Measurements from ENCODE around the gene LIMA1.

LIMA1 gene

DNA sequence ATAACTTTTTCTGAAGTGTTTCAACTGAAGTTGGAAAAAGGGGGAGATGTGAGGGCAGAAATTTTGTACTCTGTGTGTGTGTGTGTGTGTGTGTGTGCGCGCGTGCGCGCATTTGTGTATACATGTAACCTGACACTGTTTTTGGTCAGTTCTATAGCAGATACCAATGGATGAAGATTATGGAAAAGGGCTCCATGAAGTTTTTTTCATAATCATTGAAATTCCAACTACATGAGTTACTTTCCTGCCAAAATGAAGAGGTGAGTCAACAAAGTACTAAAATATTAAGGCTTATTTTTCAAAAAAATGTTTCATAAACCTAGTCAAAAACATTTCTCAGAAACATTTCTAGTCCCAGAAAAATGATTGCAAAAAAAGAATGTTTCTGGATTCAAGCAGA is 90.4 kb downstream of the LIMA1 start:
- Histone ChIP-seq H3K36me3 (ENCODE audit: insufficient read depth, low read length) (peaks cover 13% of the 10 kb centered on the region), H3K4me3 (ENCODE audit: low read length) (no peak overlapping the region), H3K9me3 (ENCODE audit: low read length) (no peaks in the 10 kb centered on the region), H3K4me1 (ENCODE audit: insufficient read depth, low read length) (no peaks in the 10 kb centered on the region), H3K27me3 (ENCODE audit: insufficient read depth, low read length) (no peaks in the 10 kb centered on the region), H2AFZ (ENCODE audit: low read depth, low read length) (no peak overlapping the region)

DNA sequence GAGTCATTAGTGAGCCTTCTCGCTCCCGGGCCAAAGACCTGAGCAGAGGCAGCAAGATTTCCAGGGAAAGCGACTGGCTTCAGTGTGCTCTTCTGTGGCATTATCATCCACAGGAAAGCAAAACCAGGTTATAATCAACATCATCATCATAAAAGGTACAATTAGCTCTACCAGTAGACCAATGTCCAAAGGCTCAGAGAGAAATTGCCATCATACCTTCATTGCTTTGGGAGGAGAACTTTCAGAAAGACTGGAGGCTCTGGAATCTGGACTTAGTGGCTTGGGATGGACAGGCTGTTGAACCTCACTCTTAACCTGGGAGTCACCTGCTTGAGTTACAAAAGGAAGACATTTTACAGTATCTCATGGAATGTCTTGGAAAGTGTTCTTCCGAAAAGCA is 91.1 kb downstream of the LIMA1 start:
- no peak overlapping the region for H2AFZ ChIP-seq (ENCODE audit: low read depth, low read length)
- H3K9me3 ChIP-seq (ENCODE audit: low read length), result no peaks in the 10 kb centered on the region
- H3K27me3 ChIP-seq (ENCODE audit: insufficient read depth, low read length), result no peaks in the 10 kb centered on the region
- H3K4me3 ChIP-seq (ENCODE audit: low read length), result no peak overlapping the region
- no peaks in the 10 kb centered on the region for H3K4me1 ChIP-seq (ENCODE audit: insufficient read depth, low read length)
- peaks cover 10% of the 10 kb centered on the region for H3K36me3 ChIP-seq (ENCODE audit: insufficient read depth, low read length)

DNA sequence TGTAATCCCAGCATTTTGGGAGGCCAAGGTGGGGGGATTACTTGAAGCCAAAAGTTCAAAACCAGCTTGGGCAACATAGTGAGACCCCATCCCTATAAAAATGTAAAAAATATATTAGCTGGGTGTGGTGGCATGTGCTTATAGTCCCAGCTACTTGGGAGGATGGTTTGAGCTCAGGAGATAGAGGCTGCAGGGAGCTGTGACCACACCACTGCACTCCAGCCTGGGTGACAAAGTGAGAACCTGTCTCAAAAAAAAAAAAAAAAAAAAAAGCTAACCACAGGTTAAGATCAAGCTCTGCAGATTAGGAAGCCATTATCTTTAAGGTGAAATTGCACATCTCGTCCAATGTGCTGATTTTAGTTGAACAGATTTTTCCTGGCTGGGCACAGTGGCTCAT is 92.5 kb downstream of the LIMA1 start:
- Histone ChIP-seq H3K36me3 (ENCODE audit: insufficient read depth, low read length) (peaks cover 9% of the 10 kb centered on the region), H3K9me3 (ENCODE audit: low read length) (no peaks in the 10 kb centered on the region), H3K27me3 (ENCODE audit: insufficient read depth, low read length) (no peaks in the 10 kb centered on the region), H2AFZ (ENCODE audit: low read depth, low read length) (no peak overlapping the region), H3K4me3 (ENCODE audit: low read length) (no peak overlapping the region), H3K4me1 (ENCODE audit: insufficient read depth, low read length) (no peaks in the 10 kb centered on the region)

DNA sequence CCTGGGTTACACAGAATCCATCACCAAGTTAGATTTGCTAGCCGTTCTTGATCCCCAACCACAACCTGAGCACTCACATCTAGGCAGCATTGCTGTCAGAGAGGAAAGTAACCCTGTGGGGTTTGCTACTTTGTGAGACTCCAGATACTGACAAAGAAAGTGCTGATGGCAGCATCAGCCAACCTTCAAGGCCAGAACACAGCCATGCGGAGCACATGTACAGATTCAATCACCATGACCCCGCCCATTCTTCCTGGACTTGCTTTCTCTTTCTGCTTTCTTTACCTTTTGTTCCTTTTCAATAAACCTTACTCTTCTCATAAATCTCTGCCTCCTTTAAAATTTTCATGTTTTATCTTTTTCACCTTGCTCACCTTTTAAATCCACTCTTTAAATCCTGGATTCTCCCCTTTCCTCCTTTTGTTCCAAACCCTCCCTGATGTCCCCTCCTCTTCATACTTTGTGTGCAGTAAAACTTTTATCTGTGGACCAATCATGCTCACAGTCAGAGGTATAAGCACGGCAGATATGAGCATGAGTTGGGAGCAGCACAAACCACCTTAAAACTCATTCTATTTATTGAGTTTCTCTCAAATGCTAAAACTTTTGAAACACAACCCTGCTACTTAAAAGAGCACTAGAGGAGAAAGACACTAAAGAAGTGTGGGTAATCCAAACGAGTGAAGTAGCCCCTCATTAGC is 94.3 kb downstream of the LIMA1 start:
- Histone ChIP-seq H3K4me1 (ENCODE audit: insufficient read depth, low read length) (no peaks in the 10 kb centered on the region), H2AFZ (ENCODE audit: low read depth, low read length) (no peak overlapping the region), H3K36me3 (ENCODE audit: insufficient read depth, low read length) (peaks cover 7% of the 10 kb centered on the region), H3K27me3 (ENCODE audit: insufficient read depth, low read length) (no peaks in the 10 kb centered on the region), H3K4me3 (ENCODE audit: low read length) (no peak overlapping the region), H3K9me3 (ENCODE audit: low read length) (no peaks in the 10 kb centered on the region)

DNA sequence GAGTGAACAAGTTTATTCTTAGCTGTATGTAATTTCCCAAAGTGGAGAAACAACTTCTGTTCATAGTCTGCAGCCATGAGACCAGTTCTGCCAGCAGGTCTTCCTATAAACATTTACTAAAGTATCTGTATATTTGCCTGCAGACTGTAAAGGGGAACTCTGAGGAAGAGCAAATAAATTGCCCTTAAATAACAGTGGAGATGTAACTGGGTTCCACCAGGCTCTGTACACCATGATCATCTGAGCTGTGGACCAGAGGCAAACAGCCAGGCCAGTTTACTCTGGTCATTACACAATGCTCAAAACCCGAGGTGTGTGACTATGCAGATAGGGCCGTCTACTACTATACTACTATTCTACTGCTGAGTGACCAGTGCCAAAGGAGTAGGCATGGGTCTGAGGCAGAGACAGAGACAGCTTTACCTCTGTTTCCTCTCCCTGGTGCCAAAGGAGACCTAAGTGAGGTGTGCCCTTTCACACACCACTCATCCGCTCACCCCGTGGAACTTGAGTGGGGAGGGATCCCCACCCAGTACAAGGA is 95.0 kb downstream of the LIMA1 start:
- Histone ChIP-seq H2AFZ (ENCODE audit: low read depth, low read length) (no peak overlapping the region), H3K27me3 (ENCODE audit: insufficient read depth, low read length) (no peaks in the 10 kb centered on the region), H3K4me1 (ENCODE audit: insufficient read depth, low read length) (no peaks in the 10 kb centered on the region), H3K36me3 (ENCODE audit: insufficient read depth, low read length) (peaks cover 7% of the 10 kb centered on the region), H3K9me3 (ENCODE audit: low read length) (no peaks in the 10 kb centered on the region), H3K4me3 (ENCODE audit: low read length) (no peak overlapping the region)

DNA sequence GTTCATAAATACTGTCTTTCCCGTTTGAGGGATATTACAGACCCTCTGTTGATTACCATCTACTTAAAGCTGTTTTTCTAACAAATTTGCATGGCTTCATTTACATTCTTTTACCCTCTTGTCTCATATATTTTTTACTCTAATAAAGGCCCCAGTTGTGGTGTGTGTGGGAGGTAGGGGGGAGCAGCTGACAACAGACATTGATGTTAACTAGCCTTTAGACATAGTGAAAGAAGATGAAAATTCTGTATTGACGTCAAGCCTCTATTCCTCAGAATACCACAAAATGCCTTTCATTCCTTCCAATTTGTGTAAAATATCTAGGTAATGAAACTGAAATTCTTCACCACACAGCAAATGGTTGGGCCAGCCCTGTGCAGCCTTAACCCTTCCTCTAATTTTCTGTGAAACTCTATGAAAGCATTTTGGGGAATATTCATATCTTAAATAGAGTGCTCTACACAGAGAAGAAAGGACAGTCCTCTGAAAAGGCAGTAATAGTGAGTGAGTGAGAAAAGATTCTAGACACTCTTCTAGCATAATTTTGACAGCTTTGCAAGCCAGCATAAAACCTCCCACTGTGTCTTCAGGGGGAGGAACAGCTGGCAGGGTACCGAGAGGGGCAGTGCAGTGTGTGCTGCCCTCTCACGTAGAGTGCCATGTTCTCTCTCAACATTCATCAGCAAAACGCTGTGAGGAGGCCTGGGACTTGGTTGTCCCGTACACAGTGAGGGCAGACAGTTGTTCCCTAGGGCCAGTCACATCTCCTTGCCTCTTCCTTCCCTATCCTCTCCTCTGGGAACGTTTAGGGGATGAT is 96.0 kb downstream of the LIMA1 start:
- Histone ChIP-seq H3K27me3 (ENCODE audit: insufficient read depth, low read length) (no peaks in the 10 kb centered on the region), H3K9me3 (ENCODE audit: low read length) (no peaks in the 10 kb centered on the region), H3K36me3 (ENCODE audit: insufficient read depth, low read length) (peaks cover 3% of the 10 kb centered on the region), H3K4me1 (ENCODE audit: insufficient read depth, low read length) (no peaks in the 10 kb centered on the region), H2AFZ (ENCODE audit: low read depth, low read length) (no peak overlapping the region), H3K4me3 (ENCODE audit: low read length) (no peak overlapping the region)

DNA sequence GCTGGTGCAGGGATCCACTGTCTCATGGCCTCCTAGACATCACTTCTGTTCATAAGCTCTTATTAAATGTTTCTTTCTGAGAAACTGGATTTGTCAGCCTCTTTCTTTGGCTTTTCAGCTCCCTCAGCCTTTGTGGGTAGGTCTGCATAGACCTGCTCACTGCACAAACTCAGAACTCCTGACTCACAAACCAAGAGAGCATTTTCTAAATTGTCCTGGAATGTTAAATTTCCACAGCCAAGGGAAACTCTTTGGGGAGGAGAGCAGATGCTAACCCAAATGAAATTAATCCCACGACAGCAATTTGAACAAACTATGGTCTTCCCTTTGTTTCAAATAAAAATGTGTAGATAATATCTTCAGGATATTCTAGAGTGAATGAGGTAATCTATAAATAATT is 96.6 kb downstream of the LIMA1 start:
- peaks cover 3% of the 10 kb centered on the region for H3K36me3 ChIP-seq (ENCODE audit: insufficient read depth, low read length)
- H3K27me3 ChIP-seq (ENCODE audit: insufficient read depth, low read length), result no peaks in the 10 kb centered on the region
- H3K4me1 ChIP-seq (ENCODE audit: insufficient read depth, low read length), result no peaks in the 10 kb centered on the region
- H3K9me3 ChIP-seq (ENCODE audit: low read length), result no peaks in the 10 kb centered on the region
- H2AFZ ChIP-seq (ENCODE audit: low read depth, low read length), result no peak overlapping the region
- no peak overlapping the region for H3K4me3 ChIP-seq (ENCODE audit: low read length)

DNA sequence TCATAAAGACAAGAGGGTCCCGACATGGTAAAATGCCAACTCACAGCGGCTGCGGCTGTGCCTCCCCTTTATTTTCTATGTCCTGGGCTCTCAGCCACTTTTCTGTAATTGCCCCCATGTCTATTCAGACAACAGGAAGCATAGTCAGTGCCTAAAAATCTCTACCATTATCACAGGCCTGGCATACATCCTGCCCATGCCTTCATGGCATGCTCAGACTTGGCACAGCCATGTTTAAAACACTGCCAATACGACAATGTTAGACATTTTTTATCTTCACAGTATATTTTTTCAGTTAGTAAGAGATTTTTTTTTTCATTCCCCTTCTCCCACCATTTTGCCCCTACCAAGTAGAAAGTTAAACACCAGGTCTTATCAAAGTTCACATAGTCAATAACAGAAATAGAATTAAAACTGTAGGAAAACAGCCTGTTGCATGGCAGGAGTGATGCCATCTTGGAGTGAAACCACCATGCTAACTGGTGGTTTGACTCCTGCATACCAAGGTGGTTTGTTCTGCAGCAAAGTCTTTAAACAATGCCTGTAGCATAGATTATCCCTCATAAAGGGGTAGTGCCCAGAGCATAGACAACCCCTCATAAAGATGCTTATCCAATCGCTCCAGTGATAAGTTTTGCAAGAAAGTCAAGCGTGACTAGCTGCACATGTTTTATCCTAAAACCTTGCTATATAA is 97.2 kb downstream of the LIMA1 start:
- no peak overlapping the region for H3K4me3 ChIP-seq (ENCODE audit: low read length)
- H3K9me3 ChIP-seq (ENCODE audit: low read length), result no peaks in the 10 kb centered on the region
- no peak overlapping the region for H2AFZ ChIP-seq (ENCODE audit: low read depth, low read length)
- no peaks in the 10 kb centered on the region for H3K27me3 ChIP-seq (ENCODE audit: insufficient read depth, low read length)
- peaks cover 8% of the 10 kb centered on the region for H3K36me3 ChIP-seq (ENCODE audit: insufficient read depth, low read length)
- H3K4me1 ChIP-seq (ENCODE audit: insufficient read depth, low read length), result no peaks in the 10 kb centered on the region

DNA sequence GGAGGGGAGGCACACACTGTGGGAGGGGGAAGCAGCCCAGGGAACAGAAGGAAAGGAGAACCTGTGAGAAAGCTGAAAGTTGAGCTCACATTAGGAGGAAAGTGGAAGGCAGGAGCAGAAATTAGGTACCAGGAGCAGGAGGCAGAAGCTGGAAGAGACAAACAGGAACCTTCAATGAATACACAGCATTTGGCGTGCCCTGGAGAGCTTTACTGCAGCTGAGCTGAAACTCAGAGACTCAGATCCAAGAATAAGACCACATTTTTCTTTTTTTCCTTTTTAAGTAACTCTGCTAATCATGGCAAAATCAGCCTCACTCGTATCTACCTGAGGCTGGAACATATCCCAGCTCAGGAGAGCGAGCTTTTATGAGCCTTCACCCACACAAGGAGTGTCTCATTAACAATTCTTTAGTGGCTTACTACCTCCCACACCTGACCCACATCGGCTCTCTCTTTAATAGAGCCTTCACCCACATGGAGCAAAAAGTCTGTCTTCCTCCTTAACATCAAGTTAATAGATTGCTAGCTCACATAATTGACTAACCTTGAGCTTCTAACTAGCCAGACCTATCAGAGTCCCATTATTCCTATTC is 97.9 kb downstream of the LIMA1 start:
- peaks cover 10% of the 10 kb centered on the region for H3K36me3 ChIP-seq (ENCODE audit: insufficient read depth, low read length)
- H3K27me3 ChIP-seq (ENCODE audit: insufficient read depth, low read length), result no peaks in the 10 kb centered on the region
- H2AFZ ChIP-seq (ENCODE audit: low read depth, low read length), result no peak overlapping the region
- no peaks in the 10 kb centered on the region for H3K4me1 ChIP-seq (ENCODE audit: insufficient read depth, low read length)
- H3K4me3 ChIP-seq (ENCODE audit: low read length), result no peak overlapping the region
- no peaks in the 10 kb centered on the region for H3K9me3 ChIP-seq (ENCODE audit: low read length)

DNA sequence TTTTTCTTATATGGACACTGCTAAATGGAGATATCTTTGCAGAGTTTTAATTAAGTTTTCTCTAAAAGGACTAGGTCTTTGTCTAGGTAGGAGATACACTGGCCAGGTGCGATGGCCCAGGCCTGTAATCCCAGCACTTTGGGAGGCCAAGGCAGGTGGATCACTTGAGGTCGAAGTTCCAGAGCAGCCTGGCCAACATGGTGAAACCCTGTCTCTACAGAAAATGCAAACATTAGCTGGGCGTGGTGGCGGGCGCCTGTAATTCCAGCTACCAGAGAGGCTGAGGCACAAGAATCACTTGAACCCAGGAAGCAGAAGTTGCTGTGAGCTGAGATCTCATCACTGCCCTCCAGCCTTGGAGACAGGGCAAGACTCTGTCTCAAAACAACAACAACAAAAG is 99.1 kb downstream of the LIMA1 start:
- Histone ChIP-seq H3K36me3 (ENCODE audit: insufficient read depth, low read length) (peaks cover 10% of the 10 kb centered on the region), H3K9me3 (ENCODE audit: low read length) (no peaks in the 10 kb centered on the region), H3K27me3 (ENCODE audit: insufficient read depth, low read length) (no peaks in the 10 kb centered on the region), H3K4me1 (ENCODE audit: insufficient read depth, low read length) (no peaks in the 10 kb centered on the region), H3K4me3 (ENCODE audit: low read length) (no peak overlapping the region), H2AFZ (ENCODE audit: low read depth, low read length) (no peak overlapping the region)

DNA sequence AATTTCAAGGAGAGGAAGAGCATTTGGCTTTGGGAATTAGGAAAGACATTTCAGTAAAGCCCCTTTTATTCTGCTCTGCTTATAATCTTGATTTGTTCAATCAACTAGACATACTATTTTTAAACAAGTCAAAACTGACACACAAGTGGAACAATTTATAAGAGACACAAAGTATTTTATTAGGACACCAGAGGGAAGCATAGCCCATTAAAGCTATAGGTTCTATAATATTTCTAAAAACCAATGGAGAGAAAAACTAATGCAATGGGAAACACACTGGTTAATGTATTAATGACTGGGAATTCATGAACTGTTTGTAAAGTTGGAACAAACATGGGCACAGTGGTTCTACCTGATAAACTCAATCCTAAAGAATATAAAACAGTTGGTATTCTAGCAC is 100.9 kb downstream of the LIMA1 start:
- no peaks in the 10 kb centered on the region for H3K9me3 ChIP-seq (ENCODE audit: low read length)
- H3K36me3 ChIP-seq (ENCODE audit: insufficient read depth, low read length), result peaks cover 21% of the 10 kb centered on the region
- H3K4me1 ChIP-seq (ENCODE audit: insufficient read depth, low read length), result no peaks in the 10 kb centered on the region
- no peaks in the 10 kb centered on the region for H3K27me3 ChIP-seq (ENCODE audit: insufficient read depth, low read length)
- no peak overlapping the region for H3K4me3 ChIP-seq (ENCODE audit: low read length)
- no peak overlapping the region for H2AFZ ChIP-seq (ENCODE audit: low read depth, low read length)

DNA sequence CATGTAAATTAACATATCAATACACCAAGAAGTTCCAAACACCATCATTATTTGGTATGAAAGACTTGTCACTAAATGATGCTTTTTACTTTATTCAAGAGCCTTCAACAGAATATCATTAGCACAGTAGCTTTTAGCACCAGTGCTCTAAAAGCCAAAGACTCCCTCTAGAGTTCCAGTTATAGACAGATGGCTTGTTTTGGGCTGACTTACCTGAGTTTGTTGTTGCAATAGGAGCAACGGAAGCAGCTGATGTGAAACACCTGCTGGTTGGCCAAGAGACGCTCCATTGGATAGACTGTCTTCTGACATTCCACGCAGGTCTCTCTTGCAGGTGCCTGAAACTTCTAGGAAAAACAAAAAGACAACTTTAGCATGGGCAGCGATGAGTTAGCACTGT is 101.6 kb downstream of the LIMA1 start:
- Histone ChIP-seq H3K27me3 (ENCODE audit: insufficient read depth, low read length) (no peaks in the 10 kb centered on the region), H3K9me3 (ENCODE audit: low read length) (no peaks in the 10 kb centered on the region), H3K36me3 (ENCODE audit: insufficient read depth, low read length) (peaks cover 27% of the 10 kb centered on the region), H3K4me1 (ENCODE audit: insufficient read depth, low read length) (no peaks in the 10 kb centered on the region), H3K4me3 (ENCODE audit: low read length) (no peak overlapping the region), H2AFZ (ENCODE audit: low read depth, low read length) (no peak overlapping the region)

DNA sequence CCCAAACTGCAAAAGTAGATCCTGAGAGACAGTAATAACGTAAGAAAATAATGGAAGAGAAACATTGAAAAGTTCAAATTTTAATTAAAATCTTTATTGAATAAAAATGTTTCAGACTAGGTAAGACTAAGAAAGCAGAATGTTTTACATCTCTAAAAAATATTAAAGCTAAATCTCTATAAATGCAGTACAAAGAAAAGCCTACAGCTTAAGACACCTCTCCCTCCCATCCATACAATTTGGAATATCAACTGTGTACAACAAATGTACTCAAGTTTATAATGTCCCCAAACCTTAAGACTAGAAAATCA is 107.6 kb downstream of the LIMA1 start:
- no peaks in the 10 kb centered on the region for H3K9me3 ChIP-seq (ENCODE audit: low read length)
- no peak overlapping the region for H2AFZ ChIP-seq (ENCODE audit: low read depth, low read length)
- no peaks in the 10 kb centered on the region for H3K27me3 ChIP-seq (ENCODE audit: insufficient read depth, low read length)
- H3K36me3 ChIP-seq (ENCODE audit: insufficient read depth, low read length), result peaks cover 23% of the 10 kb centered on the region
- no peak overlapping the region for H3K4me3 ChIP-seq (ENCODE audit: low read length)
- H3K4me1 ChIP-seq (ENCODE audit: insufficient read depth, low read length), result no peaks in the 10 kb centered on the region
